ENCODE results near the gene WFDC5.

DNA sequence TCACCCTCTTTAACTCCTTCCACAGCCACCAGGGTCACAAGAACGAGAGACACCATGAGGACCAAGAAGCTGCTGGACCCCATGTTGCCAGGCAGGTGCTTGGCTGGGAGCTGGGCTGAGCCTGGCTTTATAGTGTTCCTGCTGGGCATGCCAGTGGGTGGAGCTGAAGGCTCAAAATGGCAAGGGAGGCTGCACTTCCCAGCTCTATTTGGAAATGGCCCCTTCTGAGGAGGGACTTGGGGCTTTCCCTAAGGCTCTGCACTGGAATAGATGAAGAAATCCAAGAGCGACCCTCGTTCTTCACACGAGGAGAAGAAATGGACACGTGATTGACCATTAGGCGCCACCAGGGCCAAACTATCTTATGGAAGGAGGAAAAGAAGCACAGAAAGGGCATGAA is 9.4 kb upstream of the WFDC5 start, which contains the start of gene WFDC12:
- TF ChIP-seq POLR2A (IDR thresholded peaks at IDR 0.05), result no peak
- TF ChIP-seq, protein P1, sequence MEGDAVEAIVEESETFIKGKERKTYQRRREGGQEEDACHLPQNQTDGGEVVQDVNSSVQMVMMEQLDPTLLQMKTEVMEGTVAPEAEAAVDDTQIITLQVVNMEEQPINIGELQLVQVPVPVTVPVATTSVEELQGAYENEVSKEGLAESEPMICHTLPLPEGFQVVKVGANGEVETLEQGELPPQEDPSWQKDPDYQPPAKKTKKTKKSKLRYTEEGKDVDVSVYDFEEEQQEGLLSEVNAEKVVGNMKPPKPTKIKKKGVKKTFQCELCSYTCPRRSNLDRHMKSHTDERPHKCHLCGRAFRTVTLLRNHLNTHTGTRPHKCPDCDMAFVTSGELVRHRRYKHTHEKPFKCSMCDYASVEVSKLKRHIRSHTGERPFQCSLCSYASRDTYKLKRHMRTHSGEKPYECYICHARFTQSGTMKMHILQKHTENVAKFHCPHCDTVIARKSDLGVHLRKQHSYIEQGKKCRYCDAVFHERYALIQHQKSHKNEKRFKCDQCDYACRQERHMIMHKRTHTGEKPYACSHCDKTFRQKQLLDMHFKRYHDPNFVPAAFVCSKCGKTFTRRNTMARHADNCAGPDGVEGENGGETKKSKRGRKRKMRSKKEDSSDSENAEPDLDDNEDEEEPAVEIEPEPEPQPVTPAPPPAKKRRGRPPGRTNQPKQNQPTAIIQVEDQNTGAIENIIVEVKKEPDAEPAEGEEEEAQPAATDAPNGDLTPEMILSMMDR (IDR thresholded peaks at IDR 0.05), result no peak

Measured in thyroid gland (tissue), 4 donors.